NOMO-1 treated with dmso at 0.1 percent for 144 hours (cell line): ENCODE data around the gene ALKBH7.

ENCODE experiments used
- DNase-seq: peaks from one replicate; lab custom pipeline; 2025; ENCODE audit not compliant: unreplicated experiment; lab: John Stamatoyannopoulos, UW

Gene ALKBH7

DNA sequence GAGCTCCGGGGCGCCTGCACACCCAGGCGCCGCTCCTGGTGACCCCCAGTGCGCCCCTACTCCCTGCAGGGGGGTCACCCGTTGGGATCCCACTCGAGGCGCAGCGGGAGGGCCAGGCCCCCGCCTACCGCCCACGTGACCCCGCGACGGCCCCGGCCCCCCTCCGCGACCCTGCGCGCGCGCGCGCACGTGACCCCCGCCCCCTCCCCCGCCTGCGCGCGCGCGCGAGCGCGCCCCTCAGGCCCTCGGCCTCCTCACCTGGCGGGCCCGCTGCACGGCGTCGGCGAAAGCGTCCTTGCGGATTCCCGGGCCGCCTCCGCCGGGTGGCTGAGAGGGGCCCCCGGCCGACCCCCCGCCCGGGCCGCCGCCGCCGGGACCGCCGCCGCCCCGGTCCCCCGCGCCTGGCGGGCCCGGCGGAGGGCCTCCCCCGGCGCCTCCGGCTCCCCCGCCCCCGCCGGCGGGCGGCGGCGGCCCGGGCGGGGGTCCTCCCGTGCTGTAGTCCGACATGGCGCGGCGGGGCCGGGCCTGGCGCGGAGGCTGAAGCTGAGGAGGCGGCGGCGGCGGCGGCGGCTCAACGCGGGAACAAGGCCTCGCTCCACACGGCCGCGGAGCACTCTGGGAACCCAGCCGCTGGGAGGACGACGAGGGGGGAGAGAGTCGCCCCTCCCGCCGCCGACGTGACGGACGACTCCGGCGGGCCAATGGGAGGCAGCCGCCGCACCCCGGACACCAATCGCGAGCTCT, 51.8 kb downstream of the ALKBH7 start, which contains the start of gene KHSRP:
TSS of gene KHSRP (minus strand) at position 617 of the 744 bp plus-strand sequence. CDS start at position 507, 110 bp downstream.
- no peak for DNase-seq
